Fibroblast of peridontal ligament (primary cell): Measurements from ENCODE around the gene PPIL4.
A peak's percentile ranks its signal among the peaks of the same experiment; 100 is the strongest.

ENCODE experiments used
- DNase-seq: peaks from one replicate; pipeline ENCODE4 v3.0.0-alpha.2; 2010; ENCODE audit errors: extremely low read depth

The PPIL4 gene

GRCh38 chr6:149459761-149460160, 86.1 kb downstream of the PPIL4 start:
- DNase-seq: peak; percentile 25

- no peak for DNase-seq
Observed at GRCh38 chr6:149458806-149459205, 87.0 kb downstream of the PPIL4 start.

GRCh38 chr6:149458196-149458595, 87.6 kb downstream of the PPIL4 start:
- peak; percentile 27 for DNase-seq

- no peak for DNase-seq
Observed at GRCh38 chr6:149457316-149457884, 88.4 kb downstream of the PPIL4 start.

- no peak for DNase-seq
Observed at GRCh38 chr6:149456311-149457021, 89.4 kb downstream of the PPIL4 start.

- DNase-seq: no peak
Observed at GRCh38 chr6:149455031-149455732, 90.7 kb downstream of the PPIL4 start.
